NT2/D1 (cell line): ENCODE data around the gene CDH4.

Source experiments
- YY1 ChIP-seq: IDR thresholded peaks from 2 replicates; pipeline ENCODE4 v1.6.1; 2011; ENCODE audit not compliant: insufficient read length, insufficient read depth
- ZNF274 ChIP-seq: IDR thresholded peaks from 2 replicates; pipeline ENCODE4 v1.6.1; 2011; ENCODE audit warnings: mild to moderate bottlenecking, low read depth, low read length

DNA sequence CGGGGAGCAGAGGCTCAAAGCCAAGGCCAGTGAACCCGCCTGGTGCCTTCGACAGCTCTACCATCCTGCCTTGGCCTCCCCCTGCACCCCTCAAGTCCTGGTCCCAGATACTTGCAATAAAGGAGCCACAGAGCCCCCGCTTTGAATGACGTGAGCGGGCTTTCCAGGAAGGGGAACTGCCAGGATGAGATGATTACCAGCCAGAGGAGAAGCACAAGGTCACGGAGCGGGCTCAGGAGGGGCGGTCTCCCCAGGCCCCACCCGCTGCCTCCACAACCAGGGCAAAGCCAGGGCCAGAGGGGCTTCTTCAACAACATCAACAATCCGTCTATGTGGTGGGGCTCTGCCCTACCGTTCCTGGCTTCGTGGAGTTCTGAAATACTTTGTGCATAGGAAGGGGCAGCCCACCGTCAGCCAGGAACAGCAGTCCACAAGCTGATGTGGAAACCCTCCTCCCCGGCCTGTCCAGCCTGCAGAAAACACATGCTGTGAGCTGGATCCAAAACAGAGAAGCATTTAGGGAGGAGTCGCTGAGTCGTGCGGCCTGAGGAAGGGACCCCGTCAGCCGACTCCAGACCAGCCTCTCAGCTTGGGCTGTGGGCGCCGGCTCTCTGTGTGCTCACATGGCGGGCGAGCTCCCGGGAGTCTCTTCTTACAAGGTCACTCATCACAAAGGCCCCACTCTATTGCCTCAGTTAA lies 392.5 kb downstream of the CDH4 start:
- TF ChIP-seq YY1 (no peak), ZNF274 (no peak)
